GM21390 (cell line): ENCODE data around the gene TSTD1.
"Not testable (repeated sequence)": the region's sequence is repeated elsewhere in the genome, so short reads cannot be mapped to it uniquely, and the experiment has no call there.

Source experiments
- ATAC-seq: cut with Tn5 transposase; IDR thresholded peaks from one replicate; pipeline ENCODE4 v1.9.1; 2021; ENCODE audit not compliant: unreplicated experiment

Gene TSTD1

DNA sequence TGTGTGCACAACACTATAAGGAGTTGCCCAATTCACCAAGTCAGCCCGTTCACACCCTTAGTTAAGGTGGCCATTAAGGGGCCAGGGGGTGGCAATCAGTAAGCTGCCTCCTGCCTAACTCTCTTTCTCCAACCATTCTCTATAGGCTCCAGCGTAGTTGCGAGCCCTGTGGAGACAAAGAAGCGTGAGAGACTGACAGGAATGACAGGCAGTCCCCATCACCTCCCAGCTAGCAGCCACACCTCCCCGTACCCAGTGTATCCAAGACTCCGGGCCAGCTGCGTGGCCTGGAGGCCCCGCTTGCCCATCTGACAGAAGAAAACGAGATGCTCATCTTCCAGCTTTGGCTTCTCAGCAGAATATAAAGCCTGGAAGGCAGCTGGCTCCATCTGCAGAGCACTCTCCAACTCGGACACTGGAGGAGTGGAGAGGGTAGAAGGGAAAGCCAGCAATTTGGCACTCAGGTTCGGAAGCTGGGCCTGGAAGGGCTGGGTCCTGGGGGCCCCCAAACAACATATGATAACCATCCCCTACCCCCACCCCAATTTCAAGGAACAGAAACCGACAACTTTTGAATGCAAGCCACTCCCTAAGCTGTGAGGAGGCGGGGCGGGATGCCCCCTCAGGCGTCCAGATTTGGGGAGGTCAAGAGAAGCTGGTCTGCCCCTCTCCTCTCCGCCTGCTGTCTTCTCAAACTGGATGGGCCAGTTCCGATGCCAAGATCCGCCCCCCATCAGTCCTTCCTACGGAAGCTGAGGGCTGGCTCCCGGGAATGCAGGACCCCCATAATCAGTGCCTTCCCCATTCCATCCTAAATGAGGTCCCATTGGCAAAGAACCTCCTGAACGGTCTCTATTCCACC lies 872 bp downstream of the TSTD1 start:
- no peak for ATAC-seq

DNA sequence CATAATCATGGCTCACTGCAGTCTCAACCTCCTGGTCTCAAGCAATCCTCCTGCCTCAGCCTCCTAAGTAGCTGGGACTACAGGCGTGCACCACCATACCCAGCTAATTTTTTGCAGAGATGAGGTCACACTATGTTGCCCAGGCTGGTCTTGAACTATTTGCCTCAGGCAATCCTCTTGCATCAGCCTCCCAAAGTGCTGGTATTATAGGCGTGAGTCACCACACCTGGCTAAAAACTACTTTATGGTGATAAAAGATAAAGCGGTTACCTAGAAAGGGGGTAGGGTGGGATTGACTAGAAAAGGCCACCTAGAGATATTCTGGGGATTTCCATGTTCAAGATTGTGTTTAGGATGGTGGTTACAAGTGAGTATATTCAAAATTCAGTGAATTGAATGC lies 5.0 kb downstream of the TSTD1 start:
- ATAC-seq = no peak

DNA sequence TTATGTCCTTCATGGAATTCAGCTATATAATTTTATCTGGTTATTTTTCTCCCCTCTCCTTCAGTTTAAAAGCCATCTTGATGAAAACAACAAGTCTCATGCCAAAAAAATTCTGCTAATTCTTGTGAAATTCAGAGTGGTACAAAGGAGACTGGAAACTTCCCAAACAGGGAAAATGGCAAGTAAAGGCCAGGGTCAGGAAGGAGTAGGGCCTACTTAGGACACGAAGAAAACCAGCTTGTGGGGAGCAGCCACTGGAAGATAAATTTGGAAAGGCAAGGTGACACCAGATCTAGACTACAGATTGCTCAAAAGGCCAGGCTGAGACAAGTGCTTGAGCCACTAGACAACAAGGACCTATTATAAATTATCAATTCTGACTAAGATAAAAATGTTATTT lies 6.4 kb downstream of the TSTD1 start:
- no peak for ATAC-seq

DNA sequence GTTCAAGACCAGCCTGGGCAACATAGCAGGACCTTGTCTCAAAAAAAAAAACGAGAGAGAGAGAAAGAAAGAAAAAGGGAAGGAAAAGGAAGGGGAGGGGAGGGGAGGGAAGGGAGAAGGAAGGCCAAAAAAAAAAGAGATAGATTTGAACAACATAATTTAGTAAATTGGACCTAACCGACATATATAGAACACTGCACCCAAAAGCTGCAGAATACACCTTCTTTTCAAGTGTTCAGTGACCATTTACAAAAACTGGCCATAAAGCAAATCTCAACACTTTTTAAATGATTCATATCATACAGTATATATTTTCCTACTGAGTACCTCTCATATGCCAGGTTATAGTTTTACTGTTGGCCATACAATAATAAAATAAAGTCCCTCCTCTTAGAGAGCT lies 6.9 kb downstream of the TSTD1 start:
- ATAC-seq = no peak

- ATAC-seq = not testable (repeated sequence)
Measured at GRCh38 chr1:161029466-161029865, 9.3 kb downstream of the TSTD1 start.

- not testable (repeated sequence) for ATAC-seq
Measured at GRCh38 chr1:161026954-161027353, 11.8 kb downstream of the TSTD1 start.

DNA sequence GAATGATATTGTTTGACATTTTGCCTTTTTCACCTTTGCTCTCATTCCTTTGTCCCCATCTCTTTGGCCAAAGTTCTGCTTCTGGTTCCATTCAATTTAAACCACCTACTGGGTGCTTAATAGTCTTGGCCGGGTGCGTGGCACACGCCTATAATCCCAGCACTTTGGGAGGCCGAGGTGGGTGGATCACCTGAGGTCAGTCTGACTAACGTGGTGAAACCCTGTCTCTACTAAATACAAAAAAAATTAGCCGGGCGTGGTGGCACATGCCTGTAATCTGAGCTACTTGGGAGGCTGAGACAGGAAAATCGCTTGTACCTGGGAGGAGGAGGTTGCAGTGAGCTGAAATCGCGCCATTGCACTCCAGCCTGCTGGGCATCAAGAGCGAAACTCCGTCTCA lies 16.3 kb downstream of the TSTD1 start:
- not testable (repeated sequence) for ATAC-seq

DNA sequence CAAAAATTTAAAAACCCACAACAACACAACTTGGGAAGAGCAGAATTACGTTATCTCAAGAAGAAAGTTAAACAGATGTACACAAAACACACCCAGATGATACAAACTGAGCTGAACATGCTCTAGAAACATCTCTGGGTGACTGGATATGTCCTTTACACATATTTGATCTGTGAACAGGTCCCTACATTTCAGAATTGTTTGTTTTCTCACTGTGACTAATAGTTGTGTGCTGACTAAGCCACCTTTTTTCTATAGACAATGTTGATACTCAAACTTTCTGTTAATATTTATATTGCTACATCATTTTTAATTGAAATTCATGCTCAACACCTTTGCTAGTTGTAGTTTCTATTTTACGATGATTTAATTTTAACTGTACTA lies 16.8 kb downstream of the TSTD1 start:
- ATAC-seq = no peak

DNA sequence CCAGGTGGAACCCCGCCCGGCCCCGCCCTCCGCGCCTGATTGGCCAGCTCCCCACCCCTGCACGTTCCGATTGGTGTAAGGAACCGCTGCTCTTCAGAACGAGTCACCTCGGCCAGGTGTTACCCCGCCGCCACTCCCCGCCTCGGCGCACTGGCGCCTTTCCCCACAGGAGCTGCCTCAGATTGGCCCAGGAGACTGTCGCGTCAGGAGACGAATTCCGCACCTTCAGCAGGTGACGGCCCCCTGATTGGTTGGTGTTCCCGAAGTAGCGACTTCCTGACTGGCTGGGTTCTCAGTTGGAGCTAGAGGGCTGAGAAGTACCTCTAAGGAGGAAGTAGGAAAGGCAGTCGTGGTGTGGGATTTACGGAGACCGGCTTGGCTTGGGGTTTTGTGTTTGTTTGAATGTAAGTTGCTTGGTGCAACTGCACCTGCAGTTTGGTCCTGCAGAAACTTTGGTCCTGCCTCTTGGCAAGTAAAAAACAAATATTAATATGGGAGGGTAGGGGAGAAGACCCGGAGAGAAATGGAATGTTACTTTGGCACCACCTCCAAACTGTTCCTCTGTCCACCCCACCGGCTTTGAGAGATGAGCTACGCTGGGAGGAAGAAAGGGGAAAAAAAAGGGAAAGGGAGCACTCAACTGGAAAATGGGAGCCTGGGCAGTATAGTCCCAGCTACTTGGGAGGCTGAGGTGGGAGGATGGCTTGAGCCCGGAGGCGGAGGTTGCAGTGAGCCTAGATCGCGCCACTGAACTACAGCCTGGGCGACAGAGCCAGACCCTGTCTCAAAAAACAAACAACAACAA lies 17.4 kb downstream of the TSTD1 start:
- peak; percentile 92 for ATAC-seq

GRCh38 chr1:161020509-161021164 lies 18.1 kb downstream of the TSTD1 start, which contains the start of gene F11R:
F11R (minus strand) TSS chr1:161021152; CDS start chr1:161021073, 79 bp downstream.
- ATAC-seq = peak; percentile 30

- no peak for ATAC-seq
Measured at GRCh38 chr1:161019751-161020495, 18.8 kb downstream of the TSTD1 start.

DNA sequence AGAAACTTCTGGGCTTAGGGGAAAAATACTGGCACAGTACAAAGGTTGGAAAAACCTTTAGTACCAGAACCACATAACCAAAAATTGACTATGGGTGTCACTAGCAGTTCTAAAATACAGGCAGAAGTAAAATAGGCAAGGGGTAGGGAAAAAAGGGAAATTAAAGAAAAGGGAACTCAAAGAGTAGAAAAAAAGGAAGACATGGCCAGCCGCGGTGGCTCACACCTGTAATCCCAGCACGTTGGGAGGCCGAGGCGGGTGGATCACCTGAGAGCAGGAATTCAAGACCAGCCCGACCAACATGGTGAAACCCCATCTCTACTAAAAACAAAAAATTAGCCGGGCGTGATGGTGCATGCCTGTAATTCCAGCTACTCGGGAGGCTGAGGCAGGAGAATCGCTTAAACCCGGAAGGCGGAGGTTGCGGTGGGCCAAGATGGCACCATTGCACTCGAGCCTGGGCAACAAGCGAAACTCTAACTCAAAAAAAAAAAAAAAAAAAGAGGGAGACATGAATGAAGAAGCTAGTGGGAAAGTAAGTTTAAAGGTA lies 19.6 kb downstream of the TSTD1 start:
- ATAC-seq = not testable (repeated sequence)

- ATAC-seq = no peak
Measured at GRCh38 chr1:161018631-161018930, 20.2 kb downstream of the TSTD1 start.

- ATAC-seq = no peak
Measured at GRCh38 chr1:161017756-161018630, 20.8 kb downstream of the TSTD1 start.

GRCh38 chr1:161017181-161017580 lies 21.6 kb downstream of the TSTD1 start:
- not testable (repeated sequence) for ATAC-seq

DNA sequence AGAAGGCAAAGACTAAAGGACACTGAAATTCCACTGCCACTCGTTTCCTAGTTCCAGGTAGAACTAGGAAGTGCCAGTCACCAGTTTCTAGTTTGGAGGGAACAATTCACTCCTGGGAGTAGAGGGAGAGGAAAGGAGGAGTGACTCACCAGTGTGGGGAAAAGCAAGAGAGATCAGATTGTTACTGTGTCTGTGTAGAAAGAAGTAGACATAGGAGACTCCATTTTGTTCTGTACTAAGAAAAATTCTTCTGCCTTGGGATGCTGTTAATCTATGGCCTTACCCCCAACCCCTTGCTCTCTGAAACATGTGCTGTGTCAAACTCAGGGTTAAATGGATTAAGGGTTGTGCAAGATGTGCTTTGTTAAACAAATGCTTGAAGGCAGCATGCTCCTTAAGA lies 22.1 kb downstream of the TSTD1 start:
- ATAC-seq = not testable (repeated sequence)

DNA sequence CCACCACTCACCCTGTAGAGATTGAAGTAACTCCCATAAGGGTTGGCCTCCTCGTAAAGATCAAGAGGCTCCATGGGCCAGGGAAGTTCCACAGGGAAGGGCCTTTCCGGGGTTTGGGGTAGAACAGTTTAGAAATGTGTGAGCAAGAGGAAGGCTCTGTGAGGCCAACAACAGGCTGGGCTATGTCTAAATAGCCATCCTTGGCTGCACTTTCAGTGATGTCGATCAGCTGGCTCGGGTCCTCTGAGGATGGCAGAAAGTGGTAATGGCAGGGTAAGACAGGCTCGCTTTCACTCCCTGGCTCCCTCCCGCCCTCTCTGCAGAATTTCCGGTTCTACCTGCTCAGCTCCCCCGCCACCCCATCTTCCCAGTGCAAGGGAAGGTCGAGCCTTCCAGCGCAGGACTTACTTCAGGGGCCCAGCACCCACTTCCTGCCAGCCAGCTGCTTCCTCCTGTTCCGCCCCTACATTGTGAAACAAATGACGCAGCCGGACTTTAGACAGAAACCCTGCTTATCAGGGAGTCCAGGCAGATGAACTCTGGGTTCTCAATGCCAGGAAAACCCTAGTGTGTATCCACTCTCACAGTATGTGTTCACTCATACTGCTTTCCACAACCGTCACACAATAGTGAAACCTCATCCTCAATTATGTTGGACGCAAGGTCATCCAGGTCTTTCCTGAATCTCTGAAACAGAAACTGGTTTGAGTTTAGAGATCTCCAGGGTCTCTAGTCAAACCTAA lies 25.1 kb downstream of the TSTD1 start:
- peak; percentile 90 for ATAC-seq

GRCh38 chr1:161013131-161013487 lies 25.7 kb downstream of the TSTD1 start:
- no peak for ATAC-seq

DNA sequence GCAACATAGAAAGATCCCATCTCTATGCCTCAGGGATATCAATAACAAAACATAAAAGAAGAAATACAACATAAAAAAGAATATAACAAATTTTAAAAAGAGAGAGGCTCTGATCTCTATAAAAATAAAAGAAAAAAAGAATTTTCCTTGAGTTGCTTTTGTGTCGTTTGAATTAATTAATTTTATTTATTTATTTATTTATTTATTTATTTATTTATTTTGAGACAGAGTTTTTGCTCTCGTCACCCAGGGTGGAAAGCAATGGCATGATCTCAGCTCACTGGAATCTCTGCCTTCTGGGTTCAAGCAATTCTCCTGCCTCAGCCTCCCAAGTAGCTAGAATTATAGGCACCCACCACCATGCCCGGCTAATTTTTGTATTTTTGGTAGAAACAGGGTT lies 26.3 kb downstream of the TSTD1 start:
- no peak for ATAC-seq
